Effector memory CD4-positive, alpha-beta T cell (primary cell): ENCODE measurements around the gene PITPNM1.
"Not testable (repeated sequence)": the region's sequence is repeated elsewhere in the genome, so short reads cannot be mapped to it uniquely, and the experiment has no call there.

ENCODE experiments used
- DNase-seq, 3 donors: peaks; one replicate each; pipeline ENCODE4 v3.0.0-alpha.2; 2020
- H3K27ac ChIP-seq: 2 replicates; pipeline ENCODE4 v1.7.0; 2013; ENCODE audit warnings: mild to moderate bottlenecking, low read length, moderate library complexity; ENCODE audit not compliant: insufficient read depth, poor library complexity, severe bottlenecking
- H3K27me3 ChIP-seq: replicated peaks from 2 replicates; pipeline ENCODE4 v1.7.0; 2013; ENCODE audit warnings: mild to moderate bottlenecking, low read length; ENCODE audit not compliant: insufficient read depth, control insufficient read depth, poor library complexity, severe bottlenecking
- H3K36me3 ChIP-seq: 2 replicates; pipeline ENCODE4 v1.7.0; 2013; ENCODE audit warnings: mild to moderate bottlenecking, low read length, moderate library complexity; ENCODE audit not compliant: control insufficient read depth, insufficient read depth
- H3K4me1 ChIP-seq: 2 replicates; pipeline ENCODE4 v1.7.0; 2013; ENCODE audit warnings: low read length, mild to moderate bottlenecking; ENCODE audit not compliant: control insufficient read depth, insufficient read depth, poor library complexity, severe bottlenecking
- H3K4me3 ChIP-seq: 2 replicates; pipeline ENCODE4 v1.7.0; 2013; ENCODE audit warnings: low read length, low read depth, mild to moderate bottlenecking; ENCODE audit not compliant: insufficient read depth, poor library complexity, severe bottlenecking
- H3K9me3 ChIP-seq: 2 replicates; pipeline ENCODE4 v1.7.0; 2013; ENCODE audit warnings: mild to moderate bottlenecking, low read length, moderate library complexity; ENCODE audit not compliant: control insufficient read depth

The PITPNM1 gene

DNA sequence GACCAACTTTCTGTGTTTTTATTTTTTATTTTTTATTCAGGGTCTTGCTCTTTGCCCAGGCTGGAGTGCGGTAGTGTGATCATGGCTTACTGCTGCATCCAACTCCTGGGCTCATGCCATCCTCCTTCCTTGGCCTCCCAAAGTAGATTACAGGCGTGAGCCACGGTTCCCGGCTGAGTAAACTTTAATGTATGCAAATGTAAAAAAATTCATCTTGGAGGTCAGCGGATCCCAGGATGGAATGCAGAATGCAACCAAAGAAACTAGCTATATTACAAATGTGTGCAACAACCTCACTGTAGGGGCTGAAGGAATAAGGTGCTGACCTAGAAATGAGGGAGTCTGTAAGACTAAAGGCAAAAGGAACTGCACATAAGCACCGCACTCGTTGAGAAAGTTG, 9.0 kb upstream of the PITPNM1 start:
- no peak for DNase-seq
- H3K27ac ChIP-seq = no peak overlapping the region
- peaks cover under 1% of the 10 kb centered on the region for H3K4me1 ChIP-seq
- no peaks in the 10 kb centered on the region for H3K27me3 ChIP-seq
- H3K9me3 ChIP-seq = no peaks in the 10 kb centered on the region
- no peak overlapping the region for H3K4me3 ChIP-seq
- H3K36me3 ChIP-seq = no peaks in the 10 kb centered on the region

DNA sequence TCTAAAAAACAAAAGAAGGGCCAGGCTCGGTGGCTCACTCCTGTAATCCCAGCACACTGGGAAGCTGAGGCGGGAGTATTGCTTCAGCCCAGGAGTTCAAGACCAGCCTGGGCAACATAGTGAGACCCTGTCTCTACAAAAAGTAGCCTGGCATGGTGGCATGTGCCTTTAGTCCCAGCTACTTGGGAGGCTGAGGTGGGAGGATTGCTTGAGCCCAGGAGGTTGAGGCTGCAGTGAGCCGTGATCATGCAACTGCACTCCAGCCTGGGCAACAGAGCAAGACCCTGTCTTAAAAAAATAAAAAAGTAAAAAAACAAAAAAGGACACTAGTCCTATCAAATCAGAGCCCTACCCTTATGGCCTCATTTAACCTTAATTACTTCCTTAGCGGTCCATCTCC, 6.4 kb upstream of the PITPNM1 start:
- not testable (repeated sequence) for H3K27ac ChIP-seq, H3K9me3 ChIP-seq, H3K4me3 ChIP-seq, H3K36me3 ChIP-seq, DNase-seq, H3K27me3 ChIP-seq
- H3K4me1 ChIP-seq = peaks cover 19% of the 10 kb centered on the region

GRCh38 chr11:67510023-67510345, 4.8 kb upstream of the PITPNM1 start:
- H3K27me3 ChIP-seq = no peaks in the 10 kb centered on the region
- H3K27ac ChIP-seq = no peak overlapping the region
- no peaks in the 10 kb centered on the region for H3K9me3 ChIP-seq
- H3K4me1 ChIP-seq = peaks cover 30% of the 10 kb centered on the region
- peaks cover 5% of the 10 kb centered on the region for H3K36me3 ChIP-seq
- DNase-seq = no peak
- no peak overlapping the region for H3K4me3 ChIP-seq

- H3K27me3 ChIP-seq = no peaks in the 10 kb centered on the region
- H3K9me3 ChIP-seq = no peaks in the 10 kb centered on the region
- peak overlapping the region; percentile 98 for H3K27ac ChIP-seq
- peak; percentile 95 to 99 (median 98) for DNase-seq
- peaks cover 35% of the 10 kb centered on the region for H3K4me1 ChIP-seq
- H3K4me3 ChIP-seq = peak overlapping the region; percentile 95
- peaks cover 5% of the 10 kb centered on the region for H3K36me3 ChIP-seq
These were observed 3.4 kb upstream of the PITPNM1 start for GRCh38 chr11:67508486-67509121.

- peak; percentile 95 to 97 (median 96) for DNase-seq
- Histone ChIP-seq H3K27me3 (no peaks in the 10 kb centered on the region), H3K4me3 (peak within 1 kb of the TSS; percentile 95), H3K36me3 (peaks cover 5% of the 10 kb centered on the region), H3K4me1 (peaks cover 41% of the 10 kb centered on the region), H3K9me3 (no peaks in the 10 kb centered on the region), H3K27ac (peak within 1 kb of the TSS; percentile 98)
These were observed 2.8 kb upstream of the PITPNM1 start, which contains the start of gene CDK2AP2 for GRCh38 chr11:67507864-67508485. TSS of gene CDK2AP2 (minus strand) at chr11:67508162. CDS start at chr11:67508082, 80 bp downstream.

GRCh38 chr11:67507242-67507863, 2.2 kb upstream of the PITPNM1 start:
- Histone ChIP-seq H3K4me1 (peaks cover 41% of the 10 kb centered on the region), H3K27me3 (no peaks in the 10 kb centered on the region), H3K36me3 (peaks cover 9% of the 10 kb centered on the region), H3K27ac (peak overlapping the region; percentile 98), H3K4me3 (peak overlapping the region; percentile 95), H3K9me3 (no peaks in the 10 kb centered on the region)
- no peak for DNase-seq

DNA sequence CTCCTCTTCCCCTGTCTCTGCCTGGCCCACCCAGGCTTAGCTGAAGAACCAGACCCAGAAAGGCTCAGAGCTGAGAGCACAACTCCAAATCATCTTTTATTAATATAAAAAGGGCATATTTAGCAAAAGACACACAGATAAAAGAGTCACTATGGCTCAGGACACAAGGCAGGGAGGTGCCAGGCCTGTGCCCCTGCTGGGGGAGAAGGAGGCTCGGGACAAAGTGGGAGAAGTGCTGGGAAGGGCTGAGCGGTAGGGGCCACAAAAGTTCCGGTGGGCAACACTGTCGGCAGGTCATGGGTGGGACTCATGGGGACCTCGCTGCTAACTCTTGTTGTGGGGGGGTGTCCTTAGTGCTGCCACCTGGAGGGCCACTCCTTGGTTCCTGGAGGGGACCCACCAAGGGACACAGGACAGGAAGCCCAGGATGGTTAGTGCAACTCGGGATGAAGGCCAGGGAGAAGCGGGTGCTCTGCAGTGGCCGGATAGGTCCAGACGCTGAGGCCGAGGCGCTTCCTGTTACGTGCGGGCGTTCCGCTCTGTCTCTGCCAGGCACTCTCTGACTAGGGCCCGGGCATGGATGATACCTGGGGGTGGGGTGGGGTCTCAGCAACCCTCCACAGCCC, 1.4 kb upstream of the PITPNM1 start:
- no peak overlapping the region for H3K4me3 ChIP-seq
- no peak for DNase-seq
- H3K9me3 ChIP-seq = no peaks in the 10 kb centered on the region
- H3K27ac ChIP-seq = peak overlapping the region; percentile 81
- peaks cover 15% of the 10 kb centered on the region for H3K36me3 ChIP-seq
- peaks cover 41% of the 10 kb centered on the region for H3K4me1 ChIP-seq
- H3K27me3 ChIP-seq = no peaks in the 10 kb centered on the region

DNA sequence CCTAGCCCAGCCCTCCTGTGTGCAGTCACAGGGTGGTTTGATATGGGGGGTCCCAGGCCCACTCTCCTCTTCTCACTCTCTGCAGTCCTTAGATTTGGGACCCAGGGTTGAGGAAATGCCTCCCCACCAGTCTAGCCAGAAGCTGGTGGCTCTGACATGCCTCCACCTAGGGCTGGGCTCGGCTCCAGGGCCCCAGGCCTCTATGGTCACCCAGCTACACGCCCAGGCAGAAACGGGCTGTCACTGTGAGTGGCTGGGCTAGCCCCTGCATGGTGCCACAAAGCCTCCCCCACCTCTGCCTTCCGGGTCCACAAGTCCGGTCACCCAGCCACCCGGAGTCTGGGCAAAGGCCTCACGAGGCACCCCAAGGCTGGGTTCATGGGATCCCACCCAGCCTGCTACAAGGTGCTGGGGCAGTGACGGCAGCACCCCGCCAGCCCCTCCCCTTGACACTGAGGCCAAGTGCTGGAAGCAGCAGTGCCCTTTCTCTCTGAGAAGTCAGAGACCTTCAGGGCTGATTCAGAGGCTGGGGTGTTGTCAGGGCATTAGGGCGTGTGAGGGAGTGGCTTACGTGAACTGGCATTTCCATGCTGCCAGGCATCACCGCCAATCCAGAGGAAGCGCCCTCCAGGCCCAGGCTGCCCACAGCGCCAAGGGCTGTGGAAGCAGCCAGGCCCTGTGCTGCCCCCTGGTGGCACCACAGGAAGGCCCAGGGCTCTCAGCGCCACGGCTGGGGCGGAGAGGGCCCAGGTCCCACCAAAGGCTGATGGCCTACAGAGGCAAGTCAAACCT, 638 bp upstream of the PITPNM1 start:
- H3K4me1 ChIP-seq = peaks cover 41% of the 10 kb centered on the region
- H3K4me3 ChIP-seq = peak overlapping the region; percentile 85

GRCh38 chr11:67504005-67504949, 886 bp downstream of the PITPNM1 start:
- no peaks in the 10 kb centered on the region for H3K9me3 ChIP-seq
- DNase-seq = peak; percentile 34 to 53 (median 45)
- H3K36me3 ChIP-seq = peaks cover 26% of the 10 kb centered on the region
- H3K4me1 ChIP-seq = peaks cover 41% of the 10 kb centered on the region
- peak overlapping the region; percentile 81 for H3K27ac ChIP-seq
- H3K27me3 ChIP-seq = no peaks in the 10 kb centered on the region
- peak overlapping the region; percentile 85 for H3K4me3 ChIP-seq

More for the DNA sequence above, 638 bp upstream of the PITPNM1 start:
- peaks cover 15% of the 10 kb centered on the region for H3K36me3 ChIP-seq
- H3K27me3 ChIP-seq = no peaks in the 10 kb centered on the region
- H3K9me3 ChIP-seq = no peaks in the 10 kb centered on the region
- H3K27ac ChIP-seq = peak overlapping the region; percentile 81
- DNase-seq = peak; percentile 87 to 88 (median 87)
